Astrocyte (in vitro differentiated cells and primary cell): ENCODE results near the gene MTUS2. TPM values are rescaled to one million over a fixed set of nuclear protein-coding genes. Genes with fewer than 3 reads are reported as not detected.

Experiments
- DNase-seq: peaks from one replicate; pipeline ENCODE4 v3.0.0-alpha.2; 2010; ENCODE audit warnings: low read depth
- FAIRE-seq: peaks from 2 replicates; lab custom pipeline; 2011; peaks lifted over from hg19 to GRCh38; lab: Jason Lieb, UNC
- H2AFZ ChIP-seq: 2 replicates; pipeline ENCODE4 v1.6.0; 2012; ENCODE audit warnings: low read depth, low read length, inconsistent platforms
- H3K27ac ChIP-seq: 2 replicates; pipeline ENCODE4 v1.5.1; 2011; ENCODE audit warnings: low read depth, low read length, inconsistent platforms
- H3K27me3 ChIP-seq: 2 replicates; pipeline ENCODE4 v1.6.0; 2011; ENCODE audit warnings: low read length, inconsistent platforms; ENCODE audit not compliant: insufficient read depth
- H3K36me3 ChIP-seq: 2 replicates; pipeline ENCODE4 v1.5.1; 2011; ENCODE audit warnings: low read length, inconsistent platforms; ENCODE audit not compliant: insufficient read depth
- H3K4me1 ChIP-seq: 2 replicates; pipeline ENCODE4 v1.5.1; 2011; ENCODE audit warnings: low read length, inconsistent platforms; ENCODE audit not compliant: insufficient read depth
- H3K4me2 ChIP-seq: 2 replicates; pipeline ENCODE4 v1.6.0; 2012; ENCODE audit warnings: low read length, inconsistent platforms
- H3K4me3 ChIP-seq: 2 replicates; pipeline ENCODE4 v1.5.1; 2011; ENCODE audit warnings: low read depth, mild to moderate bottlenecking, low read length, inconsistent platforms; ENCODE audit not compliant: insufficient read depth
- H3K79me2 ChIP-seq: 2 replicates; pipeline ENCODE4 v1.6.0; 2012; ENCODE audit warnings: mild to moderate bottlenecking, low read length, inconsistent platforms; ENCODE audit not compliant: insufficient read depth
- H3K9ac ChIP-seq: 2 replicates; pipeline ENCODE4 v1.6.0; 2012; ENCODE audit warnings: mild to moderate bottlenecking, low read length, inconsistent platforms
- H3K9me3 ChIP-seq: 2 replicates; pipeline ENCODE4 v1.5.1; 2012; ENCODE audit warnings: low read depth, mild to moderate bottlenecking, low read length, inconsistent platforms; ENCODE audit not compliant: insufficient read depth
- H4K20me1 ChIP-seq: 2 replicates; pipeline ENCODE4 v1.6.0; 2012; ENCODE audit warnings: low read length, inconsistent platforms; ENCODE audit not compliant: insufficient read depth
- H3K27ac Mint-ChIP-seq: one replicate; pipeline ENCODE4 v1.8.0; 2021; ENCODE audit warnings: mild to moderate bottlenecking, mixed read lengths; ENCODE audit not compliant: unreplicated experiment
- H3K27me3 Mint-ChIP-seq: one replicate; pipeline ENCODE4 v1.8.0; 2021; ENCODE audit warnings: low read depth, mixed read lengths; ENCODE audit not compliant: unreplicated experiment
- H3K36me3 Mint-ChIP-seq: one replicate; pipeline ENCODE4 v1.8.0; 2021; ENCODE audit warnings: low read depth, mixed read lengths; ENCODE audit not compliant: unreplicated experiment
- H3K4me1 Mint-ChIP-seq: one replicate; pipeline ENCODE4 v1.8.0; 2021; ENCODE audit warnings: low read depth, mixed read lengths; ENCODE audit not compliant: unreplicated experiment
- H3K4me3 Mint-ChIP-seq: one replicate; pipeline ENCODE4 v1.8.0; 2021; ENCODE audit warnings: mild to moderate bottlenecking, moderate library complexity, mixed read lengths; ENCODE audit not compliant: unreplicated experiment
- H3K9me3 Mint-ChIP-seq: one replicate; pipeline ENCODE4 v1.8.0; 2021; ENCODE audit warnings: mild to moderate bottlenecking, mixed read lengths; ENCODE audit not compliant: unreplicated experiment
- CTCF ChIP-seq: IDR thresholded peaks from 2 replicates; pipeline ENCODE4 v1.5.1; 2011; ENCODE audit warnings: low read depth, mild to moderate bottlenecking, inconsistent platforms, low read length, moderate library complexity; ENCODE audit not compliant: insufficient read depth
- EZH2 ChIP-seq: IDR thresholded peaks from 2 replicates; pipeline ENCODE4 v1.6.1; 2012; ENCODE audit warnings: mild to moderate bottlenecking, low read length, inconsistent platforms; ENCODE audit not compliant: insufficient read depth
- total RNA-seq: library from RNA; stranded (reverse); gene quantifications from 2 replicates; pipeline ENCODE4 v1.2.1, GENCODE V29; 2021

MTUS2 gene
- total RNA-seq, 1 donor from 2014 or later: 0.50 TPM

DNA sequence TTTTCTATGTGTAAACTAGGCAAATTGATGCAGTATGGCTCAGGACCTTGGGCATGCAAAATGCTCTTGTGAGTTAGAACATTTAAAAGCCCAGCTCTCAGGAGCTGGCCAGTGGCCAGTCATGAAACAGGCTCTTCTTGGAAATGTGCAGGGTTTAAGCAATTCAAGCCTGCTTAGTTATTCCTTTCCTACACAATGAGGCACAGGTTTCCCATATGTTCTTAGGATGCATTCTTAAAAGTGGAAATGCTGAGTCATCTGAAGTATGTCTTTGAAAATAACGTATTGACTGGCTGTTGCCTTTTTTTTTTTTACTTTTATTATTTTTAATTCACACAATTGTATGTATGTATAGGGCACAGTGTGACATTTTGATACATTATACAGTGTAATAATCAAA lies 474.7 kb downstream of the MTUS2 start:
- TF ChIP-seq CTCF (no peak), EZH2 (no peak)
- Histone ChIP-seq H3K27me3 (no peaks in the 10 kb centered on the region), H3K9ac (no peak overlapping the region), H4K20me1 (no peaks in the 10 kb centered on the region), H3K36me3 (no peaks in the 10 kb centered on the region), H2AFZ (no peak overlapping the region), H3K27ac (no peak overlapping the region), H3K4me3 (no peak overlapping the region), H3K4me1 (no peaks in the 10 kb centered on the region), H3K79me2 (no peaks in the 10 kb centered on the region), H3K9me3 (no peaks in the 10 kb centered on the region), H3K4me2 (no peak overlapping the region)
- Mint-ChIP-seq H3K4me3 (no peak overlapping the region), H3K4me1 (no peaks in the 10 kb centered on the region), H3K27me3 (no peaks in the 10 kb centered on the region), H3K27ac (no peak overlapping the region), H3K36me3 (no peaks in the 10 kb centered on the region), H3K9me3 (no peaks in the 10 kb centered on the region)
- FAIRE-seq (no peak), DNase-seq (no peak)

GRCh38 chr13:29301027-29301426 lies 480.9 kb downstream of the MTUS2 start:
- Histone ChIP-seq H3K4me1 (no peaks in the 10 kb centered on the region), H4K20me1 (no peaks in the 10 kb centered on the region), H3K4me2 (no peak overlapping the region), H2AFZ (no peak overlapping the region), H3K9ac (no peak overlapping the region), H3K36me3 (no peaks in the 10 kb centered on the region), H3K27ac (no peak overlapping the region), H3K79me2 (no peaks in the 10 kb centered on the region), H3K9me3 (no peaks in the 10 kb centered on the region), H3K4me3 (no peak overlapping the region), H3K27me3 (no peaks in the 10 kb centered on the region)
- H3K4me3 Mint-ChIP-seq: no peak overlapping the region
- FAIRE-seq: no peak
- peaks cover 2% of the 10 kb centered on the region for H3K27me3 Mint-ChIP-seq
- H3K9me3 Mint-ChIP-seq: peaks cover 24% of the 10 kb centered on the region
- H3K4me1 Mint-ChIP-seq: no peaks in the 10 kb centered on the region
- no peaks in the 10 kb centered on the region for H3K36me3 Mint-ChIP-seq
- no peak for DNase-seq
- TF ChIP-seq CTCF: no peak
- TF ChIP-seq EZH2: no peak
- H3K27ac Mint-ChIP-seq: no peak overlapping the region

- no peaks in the 10 kb centered on the region for H3K27me3 ChIP-seq
- Mint-ChIP-seq H3K36me3 (no peaks in the 10 kb centered on the region), H3K4me1 (no peaks in the 10 kb centered on the region), H3K27ac (no peak overlapping the region), H3K27me3 (peaks cover 5% of the 10 kb centered on the region), H3K4me3 (no peak overlapping the region), H3K9me3 (peaks cover 32% of the 10 kb centered on the region)
- no peaks in the 10 kb centered on the region for H3K9me3 ChIP-seq
- H3K4me1 ChIP-seq: no peaks in the 10 kb centered on the region
- no peak overlapping the region for H3K4me2 ChIP-seq
- FAIRE-seq (no peak), DNase-seq (no peak)
- no peak overlapping the region for H2AFZ ChIP-seq
- no peaks in the 10 kb centered on the region for H4K20me1 ChIP-seq
- TF ChIP-seq EZH2: no peak
- TF ChIP-seq CTCF: no peak
- no peak overlapping the region for H3K27ac ChIP-seq
- H3K4me3 ChIP-seq: no peak overlapping the region
- no peak overlapping the region for H3K9ac ChIP-seq
- no peaks in the 10 kb centered on the region for H3K36me3 ChIP-seq
- H3K79me2 ChIP-seq: no peaks in the 10 kb centered on the region
Observed at GRCh38 chr13:29304148-29304547, 484.0 kb downstream of the MTUS2 start.
